Midbrain (tissue), 1 donor: Measurements from ENCODE around the gene ERF.

Experiments
- DNase-seq: peaks from one replicate; lab custom pipeline; 2025; lab: John Stamatoyannopoulos, UW

The ERF gene

DNA sequence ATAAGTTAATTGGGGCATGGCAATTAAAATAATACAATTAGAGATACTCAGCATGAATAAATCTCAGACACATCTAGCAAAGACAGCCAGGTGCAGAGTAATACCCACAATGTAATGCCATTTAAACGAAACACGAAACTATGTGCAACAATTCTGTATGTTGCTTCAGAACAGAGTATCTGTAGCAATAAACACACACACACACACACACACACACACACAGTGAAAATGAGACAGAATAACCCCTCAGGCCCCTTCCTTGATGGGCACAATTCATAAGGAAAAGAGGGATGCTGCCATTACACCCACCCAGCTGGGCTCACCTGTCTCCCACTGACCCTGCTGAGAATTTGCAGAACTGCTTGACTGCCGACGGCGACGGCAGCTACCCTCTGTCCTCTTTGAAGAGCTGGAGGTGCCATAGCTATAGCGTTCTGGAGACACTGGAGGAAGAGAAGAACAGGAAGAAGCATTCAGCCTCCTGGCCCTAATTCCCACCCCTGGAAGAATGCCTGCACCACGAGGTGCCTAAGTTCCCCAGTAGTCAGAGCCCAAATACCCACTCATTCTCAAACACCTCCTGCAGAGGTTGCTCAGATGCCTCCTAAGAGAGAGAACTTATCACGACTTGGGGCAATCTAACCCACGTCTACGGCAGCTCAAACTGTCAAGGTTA lies 40.0 kb downstream of the ERF start:
- DNase-seq: no peak

DNA sequence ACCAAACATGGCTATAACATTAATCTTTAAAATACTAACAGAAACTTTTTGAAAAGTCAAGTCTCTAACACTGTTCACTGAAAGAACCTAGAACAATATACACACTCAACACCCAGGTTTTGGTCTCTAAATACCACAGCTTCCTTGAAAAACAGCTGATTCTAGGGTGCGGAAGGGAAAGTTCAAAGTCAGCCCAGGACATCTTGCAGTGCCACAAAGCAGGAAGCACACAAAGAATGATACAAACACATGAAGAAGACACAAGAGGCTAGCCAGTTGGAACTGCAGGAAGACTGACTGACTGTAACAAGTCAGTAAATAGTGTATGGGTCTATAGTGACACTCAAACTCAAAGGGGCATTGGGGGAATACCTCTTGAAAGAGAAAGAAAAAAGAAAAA lies 42.0 kb downstream of the ERF start:
- no peak for DNase-seq

DNA sequence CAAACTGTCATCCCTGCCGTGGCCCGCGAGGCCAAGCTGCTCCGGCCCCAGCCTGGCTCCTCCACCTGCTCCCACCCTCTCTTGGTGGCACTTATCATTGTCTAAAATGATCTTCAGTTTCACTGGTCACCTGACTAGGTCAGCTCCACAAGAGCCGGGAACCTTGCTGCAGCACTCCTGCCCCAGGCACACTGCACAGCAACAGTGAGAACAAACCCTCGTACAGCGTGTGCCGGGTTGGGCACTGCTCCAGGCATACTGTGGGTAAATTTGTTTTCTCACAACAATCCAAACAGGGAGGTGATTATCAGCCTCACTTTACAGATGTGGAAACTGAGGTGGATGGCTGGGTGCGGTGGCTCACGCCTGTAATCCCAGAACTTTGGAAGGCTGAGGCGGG lies 46.3 kb downstream of the ERF start:
- DNase-seq: no peak

DNA sequence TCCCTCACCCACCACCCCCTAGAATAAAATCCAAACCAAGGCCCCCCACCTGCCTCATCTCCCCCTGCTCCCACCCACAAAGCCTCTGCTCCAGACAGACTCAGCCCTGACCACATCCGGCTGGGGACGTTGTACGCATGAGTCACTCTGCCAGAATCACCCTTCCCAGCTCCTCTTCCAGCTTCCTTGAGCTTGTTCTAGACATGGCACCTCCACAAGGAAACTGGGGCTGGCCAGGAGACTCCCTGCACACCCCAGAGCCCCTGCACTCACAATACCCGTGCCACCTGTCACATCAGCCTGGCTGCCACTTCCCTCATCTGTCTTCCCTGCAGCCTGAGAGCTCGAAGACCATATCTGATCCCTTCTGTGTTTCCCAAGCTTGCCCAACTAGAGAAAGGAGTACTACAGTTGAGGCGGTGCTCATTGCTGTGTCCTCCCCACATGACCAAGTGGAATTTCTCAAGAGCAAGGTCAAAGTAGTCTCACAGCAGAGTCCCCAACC lies 47.1 kb downstream of the ERF start:
- no peak for DNase-seq

DNA sequence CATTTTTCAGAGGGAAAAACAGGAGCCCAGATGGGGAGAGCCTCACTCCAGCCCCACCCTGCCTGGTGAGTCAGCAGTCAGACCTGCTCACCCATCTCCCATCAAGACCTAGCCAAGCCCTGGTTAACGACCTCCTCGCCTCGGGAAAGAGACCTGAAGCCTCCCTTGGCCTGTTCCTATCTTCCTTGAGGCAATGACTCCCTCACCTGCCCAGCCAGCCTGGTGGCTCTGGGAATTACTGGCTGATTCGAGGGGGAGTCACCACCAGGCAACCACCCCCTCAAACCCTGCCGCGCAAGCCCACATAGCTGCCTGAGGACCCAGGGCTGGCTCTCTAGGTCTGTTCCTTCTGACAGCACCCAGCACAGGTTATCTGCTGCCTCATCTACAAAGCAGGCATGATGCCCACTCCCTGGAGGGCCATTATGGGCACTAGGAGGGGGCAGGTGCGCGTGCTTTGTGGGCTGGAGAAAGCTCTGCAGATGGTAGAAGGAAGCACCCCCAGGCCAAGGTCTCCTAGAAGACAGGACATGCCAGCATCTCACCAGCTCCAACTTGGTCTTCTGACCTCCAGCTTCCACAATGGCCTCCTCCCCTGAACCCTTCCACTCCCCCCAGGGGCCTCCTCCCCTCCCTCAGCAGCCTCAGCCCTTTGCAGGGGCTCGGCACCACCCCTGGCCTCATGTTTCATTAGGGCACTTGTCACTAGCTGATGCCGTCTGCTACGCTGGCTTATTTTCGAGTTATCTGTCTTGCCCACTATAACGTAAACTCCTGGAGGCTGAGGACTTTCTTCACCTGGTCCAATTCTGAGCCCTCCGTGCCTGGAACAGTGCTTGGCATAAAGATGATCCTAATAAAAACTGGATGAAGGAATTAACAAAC lies 47.8 kb downstream of the ERF start:
- no peak for DNase-seq

DNA sequence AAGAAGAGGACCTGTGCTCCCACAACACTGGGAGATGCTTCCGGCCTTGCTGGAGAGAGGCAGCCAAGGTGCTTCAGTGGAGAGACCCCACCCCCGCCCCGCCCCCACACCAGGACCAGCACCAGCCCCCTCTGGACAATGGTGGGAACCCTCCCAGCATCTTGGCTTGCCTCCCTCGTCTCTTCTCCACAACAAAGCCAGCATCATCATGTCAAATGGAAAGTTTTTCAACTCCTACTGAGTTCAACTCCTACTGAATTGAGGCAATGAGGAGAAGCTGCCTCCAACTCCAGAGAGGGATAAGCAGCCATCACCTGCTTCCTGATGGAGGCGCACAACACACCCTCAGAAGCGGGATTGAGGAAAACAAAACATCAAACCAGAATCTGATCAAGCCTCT lies 50.3 kb downstream of the ERF start:
- DNase-seq: no peak

DNA sequence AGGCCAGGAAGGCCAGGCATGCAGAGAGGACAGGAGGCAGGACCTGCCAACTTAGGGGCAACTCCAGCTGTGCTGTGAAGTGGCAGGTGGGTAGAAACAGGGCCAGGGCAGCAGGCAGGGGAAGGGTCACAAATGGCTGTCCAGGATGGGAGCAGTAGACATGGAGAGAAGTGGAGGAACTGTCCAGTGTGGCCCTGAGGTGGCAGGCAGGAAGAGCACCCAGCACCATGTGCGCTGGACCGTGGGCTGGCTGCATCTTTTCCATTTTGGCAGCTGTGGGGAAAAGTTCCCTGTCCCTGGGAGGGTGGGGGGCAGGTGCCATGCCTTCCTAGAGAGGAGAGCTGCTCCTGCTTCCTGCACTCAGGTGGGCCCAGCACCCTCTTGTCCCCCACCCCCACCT lies 51.2 kb downstream of the ERF start:
- no peak for DNase-seq

DNA sequence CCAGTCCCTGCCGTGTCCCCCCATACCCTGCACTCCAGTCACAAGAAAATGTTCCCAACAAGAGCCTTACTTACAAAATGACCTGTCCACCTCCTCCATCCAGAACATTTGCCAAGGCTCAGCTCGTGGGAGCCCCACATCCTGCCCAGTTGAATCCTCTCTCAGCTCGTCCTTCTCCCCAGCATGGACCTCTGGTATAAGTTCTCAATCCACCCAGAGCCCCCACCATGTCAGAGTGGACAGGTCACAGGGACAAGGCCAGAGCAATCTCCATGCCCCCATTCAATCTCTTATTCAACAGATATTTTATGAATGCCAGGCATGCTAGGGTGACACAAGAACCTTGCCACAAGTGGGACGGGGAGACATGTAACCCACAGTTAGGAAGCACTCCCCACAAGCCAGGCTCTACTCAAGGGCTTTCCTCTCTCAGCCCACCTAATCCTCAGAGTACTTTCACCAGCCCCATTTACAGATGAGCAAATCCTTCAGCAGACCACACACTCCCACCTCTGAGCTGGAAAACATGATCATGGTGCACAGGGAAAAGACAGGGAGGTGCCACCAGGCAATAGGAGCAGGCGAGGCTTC lies 52.5 kb downstream of the ERF start:
- no peak for DNase-seq

DNA sequence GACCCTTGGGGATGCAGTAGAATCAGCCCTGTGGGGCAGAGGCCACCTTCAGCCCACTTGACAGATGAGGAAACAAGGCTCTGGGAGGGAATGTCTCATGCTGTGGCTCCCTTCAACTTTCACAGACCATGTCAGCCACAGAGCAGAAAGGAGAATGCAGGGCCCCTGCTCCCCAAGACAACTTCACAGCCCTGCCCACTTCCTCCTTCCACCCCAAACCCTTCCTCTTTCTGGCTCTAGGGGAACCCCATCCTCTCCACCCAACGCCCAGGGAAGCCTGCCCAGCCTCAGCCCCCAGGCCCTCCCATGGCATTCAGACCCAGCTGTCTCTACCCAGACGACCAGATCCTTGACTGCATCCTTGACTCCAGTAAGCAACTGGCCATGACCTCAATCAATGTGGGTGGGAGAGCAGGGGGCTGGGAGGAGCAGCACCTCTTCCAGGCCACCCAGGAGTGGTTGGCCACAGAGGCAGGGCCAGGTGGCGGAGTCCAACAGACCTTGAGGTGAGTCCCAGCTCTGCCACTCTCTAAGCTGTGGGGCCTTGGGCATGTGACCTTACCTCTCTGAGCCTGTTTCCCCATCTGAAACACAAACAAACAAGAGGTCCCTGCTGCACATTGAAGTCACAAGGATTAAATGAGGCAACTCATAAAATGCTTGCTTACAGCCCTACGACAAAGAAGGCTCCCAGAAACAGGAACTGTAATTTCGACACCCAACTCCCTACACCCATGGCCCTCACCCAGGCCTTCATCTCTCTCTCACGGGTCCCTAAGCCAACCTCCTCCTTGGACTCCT lies 53.2 kb downstream of the ERF start:
- no peak for DNase-seq

DNA sequence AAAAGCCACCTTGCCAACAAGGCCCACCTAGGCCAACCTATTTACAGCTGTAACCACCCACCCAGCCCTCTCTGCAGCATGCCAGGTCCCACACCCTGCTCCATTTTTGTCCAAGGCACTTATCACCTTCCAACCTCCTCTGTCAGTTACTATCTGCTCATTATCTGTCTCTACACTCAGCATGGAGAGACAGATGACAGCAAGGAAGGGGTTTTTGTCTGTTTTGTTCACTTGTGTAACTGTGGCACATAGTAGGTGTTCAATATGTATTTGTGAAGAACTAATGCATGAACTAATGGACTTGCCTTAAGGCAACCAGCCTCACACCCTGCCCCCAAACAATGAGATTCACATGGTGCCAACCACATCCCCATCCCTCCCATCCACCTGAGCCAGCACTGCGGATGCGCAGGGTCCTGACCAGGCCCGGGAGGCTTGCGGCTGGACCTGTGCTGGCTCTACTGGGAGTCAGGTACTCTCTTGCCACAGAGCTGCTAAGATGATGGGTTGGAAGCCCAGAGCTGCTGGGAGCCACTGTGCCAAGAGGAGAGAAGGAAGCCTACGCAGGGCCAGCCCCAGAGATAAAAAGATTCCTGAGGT lies 54.7 kb downstream of the ERF start:
- no peak for DNase-seq

DNA sequence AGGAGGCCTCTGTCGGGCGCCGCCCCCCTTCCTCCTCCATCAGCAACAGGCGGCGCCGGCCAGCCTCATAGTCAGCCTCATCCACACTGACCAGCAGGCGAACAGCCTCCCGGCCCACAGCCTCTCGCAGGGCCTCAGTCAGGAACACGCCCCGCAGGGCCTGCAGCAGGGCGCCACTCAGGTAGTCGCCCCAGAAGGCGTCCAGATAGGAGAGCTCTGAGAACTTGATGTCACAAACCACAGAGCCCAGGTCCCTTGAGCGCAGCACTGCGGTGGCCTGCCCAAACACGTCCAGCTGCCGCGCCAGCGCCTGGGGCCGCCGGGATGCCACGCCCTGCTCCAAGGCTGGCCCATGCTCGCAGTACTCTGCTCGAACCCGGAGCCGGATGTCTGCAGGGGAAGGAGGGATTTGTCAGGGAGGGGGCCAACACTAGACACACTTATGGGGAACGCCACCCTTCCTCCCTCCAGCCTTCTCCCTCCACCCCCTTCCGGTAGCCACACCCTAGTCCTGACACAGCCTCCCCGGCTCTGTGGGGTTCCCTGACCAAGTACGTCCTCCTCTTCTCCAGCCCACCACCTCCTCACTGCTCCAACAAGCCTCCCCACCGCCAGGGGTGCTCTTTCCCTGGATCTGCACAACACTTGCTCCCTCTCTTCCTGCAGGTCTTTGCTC lies 55.4 kb downstream of the ERF start:
- DNase-seq: no peak

DNA sequence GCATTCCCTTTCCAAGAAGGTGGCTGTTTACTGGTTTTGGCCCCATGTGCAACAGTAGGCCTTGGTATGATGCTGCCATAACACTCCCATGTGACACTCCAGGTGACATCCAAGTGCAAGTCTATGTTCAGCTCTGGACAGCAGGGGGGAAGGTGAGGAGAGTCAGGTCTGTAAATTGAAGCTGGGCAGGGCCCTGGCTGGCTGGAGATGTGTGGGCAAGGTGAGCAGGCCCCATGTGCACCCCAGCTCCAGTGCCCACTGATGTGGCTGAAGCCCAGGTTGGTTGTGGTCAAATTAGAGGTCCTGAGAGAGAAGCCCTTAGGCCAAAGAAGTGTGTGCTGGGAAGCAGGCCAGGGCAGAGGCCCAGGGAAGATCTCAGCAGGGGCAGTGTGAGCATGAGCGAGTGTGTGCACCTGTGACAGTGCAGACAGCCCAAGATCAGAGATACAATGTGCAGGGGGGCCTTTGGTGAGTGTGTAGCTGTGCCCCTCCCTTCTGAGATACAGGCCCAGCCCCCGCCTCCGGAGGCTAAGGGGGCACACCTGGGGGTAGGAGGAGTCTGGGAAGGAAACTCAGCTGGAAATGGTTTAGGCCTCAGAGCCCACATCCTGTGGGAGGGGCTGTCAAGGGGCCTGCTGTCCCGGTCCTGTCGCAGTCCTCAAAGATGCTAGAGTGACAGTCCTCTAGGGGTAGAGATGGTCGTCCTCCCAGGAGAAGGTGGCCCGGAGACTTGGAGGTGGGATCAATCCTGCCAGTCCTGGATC lies 56.1 kb downstream of the ERF start:
- DNase-seq: no peak
